ENCODE data around the gene IFITM1. TPM values are rescaled to one million over a fixed set of nuclear protein-coding genes. Genes with fewer than 3 reads are reported as not detected.

IFITM1 gene
- 300 and 328 TPM in 2 replicates for total RNA-seq

GRCh38 chr11:313787-314553 is at the start of gene IFITM1:
Gene IFITM1 (plus strand): TSS chr11:314040. CDS start chr11:314171, 131 bp downstream.

GRCh38 chr11:278001-278951 is 35.6 kb upstream of the IFITM1 start, which contains the start of gene NLRP6:
Gene NLRP6 (plus strand): TSS chr11:278407. CDS start chr11:278570, 163 bp downstream.

DNA sequence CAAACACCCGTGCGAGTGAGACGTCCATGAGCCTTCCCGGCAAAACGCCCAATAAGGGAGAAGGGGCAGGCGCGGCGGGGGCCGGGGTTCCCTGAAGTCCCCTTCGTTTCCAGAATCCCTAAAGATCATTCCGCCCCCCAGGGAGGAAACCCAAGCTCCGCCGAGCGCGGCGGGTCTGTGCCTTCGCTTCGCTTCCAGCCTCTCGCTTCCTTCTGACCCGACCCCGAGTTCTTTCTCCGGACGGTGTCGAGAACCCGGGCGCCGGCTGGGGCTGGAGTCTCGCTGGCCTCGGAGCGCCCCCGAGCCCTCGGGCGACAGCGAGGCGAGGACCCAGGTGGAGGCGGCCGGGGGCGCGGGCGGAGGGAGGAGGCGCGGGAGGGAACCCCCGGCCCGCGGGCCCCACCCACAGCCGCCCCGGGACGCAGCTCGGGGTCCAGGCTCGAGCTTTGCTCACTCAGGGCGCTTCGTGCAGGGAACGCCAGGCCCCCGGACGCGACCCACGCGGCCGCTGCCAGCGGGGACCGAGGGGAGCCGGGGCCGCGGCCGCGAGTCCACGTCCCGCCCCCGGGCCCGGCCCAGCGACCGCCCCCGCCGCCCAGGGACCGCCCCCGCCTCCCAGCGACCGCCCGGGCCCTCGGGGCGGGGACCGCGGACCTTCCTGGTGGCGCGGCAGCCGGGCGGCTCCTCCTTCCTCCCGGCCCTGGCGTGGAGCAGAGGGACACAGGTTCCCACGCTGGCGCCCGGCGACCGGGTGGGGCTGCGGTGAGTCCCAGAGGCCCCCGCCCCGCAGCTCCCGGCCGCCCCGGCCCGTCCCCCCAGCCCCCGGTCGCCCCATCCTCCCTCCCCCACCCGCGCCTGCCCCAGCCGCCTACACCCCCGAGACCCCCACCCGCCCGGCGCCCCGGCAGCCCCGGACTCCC is 25.1 kb upstream of the IFITM1 start, which contains the start of gene PGGHG:
Gene PGGHG (plus strand): TSS at position 649 of the 920 bp plus-strand sequence. CDS start 691 bp downstream, outside the sequence.

DNA sequence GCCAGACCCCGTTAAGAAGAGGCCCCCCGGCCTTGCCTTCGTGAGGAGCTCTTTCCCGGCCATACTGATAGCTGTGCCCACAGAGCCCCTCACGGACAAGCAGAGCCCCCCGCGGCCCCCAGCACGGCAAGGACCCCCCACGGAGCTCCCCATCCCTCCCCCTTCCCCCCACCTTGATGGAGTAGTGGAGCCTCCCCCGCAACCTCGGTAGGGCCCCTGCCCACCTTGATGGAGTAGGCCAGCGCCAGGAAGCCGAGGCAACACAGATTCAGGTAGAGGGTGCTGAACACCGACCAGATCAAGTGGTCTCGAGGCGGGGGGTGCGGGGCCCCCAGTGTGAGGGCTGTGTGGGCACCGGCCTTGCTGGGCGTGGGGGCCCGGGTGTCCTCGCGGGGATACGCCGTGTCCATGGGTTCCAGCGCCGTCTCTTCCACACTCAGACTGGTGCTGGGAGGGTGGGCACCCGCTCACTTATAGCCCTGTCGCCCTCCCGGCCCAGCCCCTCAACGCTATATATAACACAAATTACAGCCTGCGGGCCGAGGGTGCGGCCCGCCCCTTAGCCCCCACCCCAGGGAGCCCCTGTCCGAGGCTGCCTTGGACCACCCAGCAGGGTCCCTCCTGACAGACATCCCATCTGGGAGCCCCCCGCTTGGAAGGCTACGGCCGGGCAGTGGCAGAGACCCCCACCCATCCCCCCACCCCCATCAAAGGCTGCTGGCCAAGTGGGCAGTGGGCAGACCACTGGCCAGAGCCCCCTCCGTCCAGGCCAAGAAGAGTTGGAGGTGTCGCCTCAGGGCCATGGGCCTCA is 14.6 kb upstream of the IFITM1 start, which contains the start of gene IFITM5:
Gene IFITM5 (minus strand): TSS at position 446 of the 811 bp plus-strand sequence. CDS start 36 bp downstream, at position 410.

DNA sequence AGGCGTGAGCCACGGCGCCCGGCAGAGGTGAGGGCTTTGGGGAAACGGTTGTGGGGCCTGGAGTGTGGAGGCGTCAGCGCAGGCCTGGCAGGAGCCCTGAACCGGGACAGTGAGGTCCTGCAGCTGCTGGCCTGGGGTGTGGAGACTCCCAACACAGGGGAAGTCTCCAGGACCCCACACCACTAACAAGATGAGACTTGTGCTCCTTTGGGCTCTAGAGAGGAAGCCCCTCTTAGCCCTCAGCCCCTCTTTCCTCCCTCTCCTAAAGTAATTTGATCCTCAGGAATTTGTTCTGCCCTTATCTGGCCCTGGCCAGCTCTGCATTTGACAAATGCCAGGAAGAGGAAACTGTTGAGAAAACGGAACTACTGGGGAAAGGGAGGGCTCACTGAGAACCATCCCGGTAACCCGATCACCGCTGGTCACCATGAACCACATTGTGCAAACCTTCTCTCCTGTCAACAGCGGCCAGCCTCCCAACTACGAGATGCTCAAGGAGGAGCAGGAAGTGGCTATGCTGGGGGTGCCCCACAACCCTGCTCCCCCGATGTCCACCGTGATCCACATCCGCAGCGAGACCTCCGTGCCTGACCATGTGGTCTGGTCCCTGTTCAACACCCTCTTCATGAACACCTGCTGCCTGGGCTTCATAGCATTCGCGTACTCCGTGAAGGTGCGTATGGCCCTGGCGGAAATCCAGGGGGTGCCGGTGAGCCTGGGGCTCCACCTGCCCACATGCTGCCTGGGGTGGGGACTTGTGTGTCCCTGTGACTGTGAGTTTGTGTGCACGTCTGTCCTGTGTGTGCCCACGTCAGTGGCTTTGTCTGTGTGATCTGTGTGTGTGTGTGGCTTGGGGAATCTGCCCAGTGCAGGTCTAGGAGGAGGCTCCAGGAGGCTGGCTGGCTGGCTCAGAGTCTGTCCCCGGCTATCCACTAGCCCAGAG is 5.8 kb upstream of the IFITM1 start, which contains the start of gene IFITM2:
Gene IFITM2 (plus strand): TSS at position 51 of the 943 bp plus-strand sequence. CDS start 377 bp downstream, at position 428.

Other genes starting within 250 kb of the IFITM1 start
- not detected in 2 replicates for gene SCGB1C1, start 121.0 kb upstream of the IFITM1 start, total RNA-seq
- 26.3 and 33.6 TPM in 2 replicates for gene BET1L, start 106.6 kb upstream of the IFITM1 start, total RNA-seq
- gene RIC8A, start 106.3 kb upstream of the IFITM1 start, total RNA-seq = 71.2 and 82.5 TPM in 2 replicates
- gene SIRT3, start 77.7 kb upstream of the IFITM1 start, total RNA-seq = 9.8 and 15.2 TPM in 2 replicates
- 94.1 and 119 TPM in 2 replicates for gene PSMD13, start 77.1 kb upstream of the IFITM1 start, total RNA-seq
- gene NLRP6, start 35.6 kb upstream of the IFITM1 start, total RNA-seq = not detected in 2 replicates
- gene PGGHG, start 24.9 kb upstream of the IFITM1 start, total RNA-seq = 9.8 and 16.9 TPM in 2 replicates
- gene IFITM5, start 14.5 kb upstream of the IFITM1 start, total RNA-seq = not detected in 2 replicates
- gene IFITM2, start 6.2 kb upstream of the IFITM1 start, total RNA-seq = 312 and 572 TPM in 2 replicates
- gene IFITM3, start 6.8 kb downstream of the IFITM1 start, total RNA-seq = 559 and 914 TPM in 2 replicates
- 3.0 and 28.3 TPM in 2 replicates for gene B4GALNT4, start 55.5 kb downstream of the IFITM1 start, total RNA-seq
- 1.9 and 11.9 TPM in 2 replicates for gene PKP3, start 80.2 kb downstream of the IFITM1 start, total RNA-seq
- 45.2 and 50.6 TPM in 2 replicates for gene SIGIRR, start 101.0 kb downstream of the IFITM1 start, total RNA-seq
- gene ANO9, start 128.0 kb downstream of the IFITM1 start, total RNA-seq = not detected in 2 replicates
- gene PTDSS2, start 136.2 kb downstream of the IFITM1 start, total RNA-seq = 65.9 and 71.3 TPM in 2 replicates
- 401 and 651 TPM in 2 replicates for gene RNH1, start 193.2 kb downstream of the IFITM1 start, total RNA-seq
- 48.3 and 53.2 TPM in 2 replicates for gene HRAS, start 221.5 kb downstream of the IFITM1 start, total RNA-seq
- 0.12 and 1.1 TPM in 2 replicates for gene LRRC56, start 223.5 kb downstream of the IFITM1 start, total RNA-seq
- gene LMNTD2, start 246.7 kb downstream of the IFITM1 start, total RNA-seq = 0.60 and 0.70 TPM in 2 replicates
- gene RASSF7, start 246.9 kb downstream of the IFITM1 start, total RNA-seq = 4.4 and 27.9 TPM in 2 replicates